ENCODE results near the gene GON4L. TPM values are rescaled to one million over a fixed set of nuclear protein-coding genes. Genes with fewer than 3 reads are reported as not detected.

Gene GON4L
- total and polyA plus RNA-seq, 2 of the 4 experiments (the other 2 are of a cell fraction) = 21.2 to 30.3 TPM

- TF ChIP-seq RFX5 (IDR thresholded peaks at IDR 0.05; ENCODE audit: low read depth, low read length) (no peak), CHD1 (IDR thresholded peaks at IDR 0.05; ENCODE audit: low read depth, low read length) (no peak), MXI1 (IDR thresholded peaks at IDR 0.05; ENCODE audit: borderline replicate concordance, low read depth, low read length) (no peak), CEBPB (IDR thresholded peaks at IDR 0.05; ENCODE audit: low read depth, low read length) (no peak)
Observed at GRCh38 chr1:155882766-155883165, 25.8 kb upstream of the GON4L start (continued).

DNA sequence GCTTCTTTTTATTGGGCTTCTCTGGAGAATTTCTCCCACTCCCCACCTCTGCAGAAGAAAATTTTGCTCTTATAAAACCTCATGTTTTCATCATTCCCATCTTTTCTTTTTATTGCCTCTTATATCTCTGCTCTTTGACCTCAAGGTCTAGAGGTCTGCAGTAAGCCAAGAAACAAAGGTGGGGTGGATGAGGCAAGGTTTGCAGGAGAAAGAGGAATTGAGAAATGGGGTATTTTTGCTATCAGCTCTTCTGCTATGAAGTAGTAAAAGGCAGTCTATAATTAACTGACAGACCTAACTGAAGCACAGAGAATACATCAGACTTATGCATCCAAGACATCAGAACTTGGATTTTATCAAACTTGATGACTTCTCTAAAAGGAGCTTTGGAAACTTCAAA is 25.2 kb upstream of the GON4L start:
- H3K4me3 ChIP-seq (ENCODE audit: insufficient read depth, low read depth, low read length) = no peak overlapping the region
- H2BK5ac ChIP-seq (ENCODE audit: low read depth, low read length, poor library complexity, severe bottlenecking) = no peak overlapping the region
- no peak overlapping the region for H4K8ac ChIP-seq (ENCODE audit: low read depth in 2 of 2, low read length in 2 of 2)
- no peak overlapping the region for H2BK20ac ChIP-seq (ENCODE audit: low read depth, low read length)
- H3K4me2 ChIP-seq (ENCODE audit: low read depth, low read length) = no peak overlapping the region
- H3K9ac ChIP-seq (ENCODE audit: low read depth, low read length) = no peak overlapping the region
- TSS peak; percentile 42 for BruUV-seq (replicated peaks)
- H3K4ac ChIP-seq (ENCODE audit: low read depth, low read length) = no peak overlapping the region
- H3K4me1 ChIP-seq (ENCODE audit: control insufficient read depth, insufficient read depth, low read length) = peaks cover 10% of the 10 kb centered on the region
- no peak overlapping the region for H3K23ac ChIP-seq (ENCODE audit: low read depth, low read length)
- H3K14ac ChIP-seq (replicated peaks; ENCODE audit: low read depth, low read length) = no peak overlapping the region
- POLR2A ChIA-PET (ENCODE audit: unreplicated experiment) = no interaction called here
- dilution Hi-C loops (cut with HindIII; ENCODE audit: low sequenced_read_pairs, unreplicated experiment) = no loop called here
- no peak for TF ChIP-seq CEBPB (IDR thresholded peaks at IDR 0.05; ENCODE audit: low read depth, low read length)
- no peak for TF ChIP-seq SMC3 (IDR thresholded peaks at IDR 0.05; ENCODE audit: low read depth, low read length)
- no peak for TF ChIP-seq FOS (IDR thresholded peaks at IDR 0.05; ENCODE audit: low read depth, low read length)
- TF ChIP-seq CTCF (conservative IDR thresholded peaks at IDR 0.05; ENCODE audit: low read depth, low read length) = no peak
- TF ChIP-seq ELK1 (IDR thresholded peaks at IDR 0.05; ENCODE audit: borderline replicate concordance, low read depth, low read length) = no peak
- intact Hi-C loops (cut with micrococcal nuclease) = no loop called here
- H4K20me1 ChIP-seq (ENCODE audit: insufficient read depth, low read length) = no peaks in the 10 kb centered on the region
- DNase-seq (no peak), ATAC-seq (ENCODE audit: low read depth) (no peak)
- H2AK5ac ChIP-seq (ENCODE audit: low read depth, low read length) = no peak overlapping the region
- H3K56ac ChIP-seq (ENCODE audit: extremely low read depth, insufficient read depth, low read length) = no peak overlapping the region
- H2BK15ac ChIP-seq (ENCODE audit: low read depth, low read length) = no peak overlapping the region
- H2AK9ac ChIP-seq (replicated peaks; ENCODE audit: low read depth, low read length, poor library complexity) = no peak overlapping the region
- H3K9me1 ChIP-seq (ENCODE audit: insufficient read depth, low read length) = no peaks in the 10 kb centered on the region
- peaks cover 10% of the 10 kb centered on the region for H3K36me3 ChIP-seq (ENCODE audit: control insufficient read depth, insufficient read depth, low read length)
- H4K5ac ChIP-seq (ENCODE audit: low read depth, low read length) = no peak overlapping the region
- no peak overlapping the region for H2BK120ac ChIP-seq (ENCODE audit: low read depth, low read length)
- H3K9me3 ChIP-seq (ENCODE audit: control insufficient read depth, insufficient read depth, low read length) = no peaks in the 10 kb centered on the region
- no peak overlapping the region for H3K27ac ChIP-seq (ENCODE audit: insufficient read depth, low read length)
- in situ Hi-C loops (cut with MboI; ENCODE audit: low sequenced_read_pairs) = no loop called here
- H4K91ac ChIP-seq (ENCODE audit: insufficient read depth, low read depth, low read length) = no peak overlapping the region
- peaks cover 0 to 6% of the 10 kb centered on the region in 2 experiments; a peak in 3 of 4 replicates for H3K79me1 ChIP-seq (ENCODE audit: low read depth in 1 of 2, low read length in 2 of 2)
- CTCF ChIA-PET = no interaction called here
- H3K27me3 ChIP-seq (ENCODE audit: control insufficient read depth, insufficient read depth, low read length) = no peaks in the 10 kb centered on the region
- H3K18ac ChIP-seq (ENCODE audit: low read depth, low read length) = no peak overlapping the region
- H2AFZ ChIP-seq (replicated peaks; ENCODE audit: low read length, poor library complexity) = no peak overlapping the region

All from IMR-90 (cell line).